ENCODE measurements around the gene ZNF416. TPM values are rescaled to one million over a fixed set of nuclear protein-coding genes. Genes with fewer than 3 reads are reported as not detected.

The ZNF416 gene
- total RNA-seq, 3 donors from 2014 or later (not counting 1 experiment from before 2014, with no cell fraction given): 1.7 to 5.3 (median 3.3) TPM

DNA sequence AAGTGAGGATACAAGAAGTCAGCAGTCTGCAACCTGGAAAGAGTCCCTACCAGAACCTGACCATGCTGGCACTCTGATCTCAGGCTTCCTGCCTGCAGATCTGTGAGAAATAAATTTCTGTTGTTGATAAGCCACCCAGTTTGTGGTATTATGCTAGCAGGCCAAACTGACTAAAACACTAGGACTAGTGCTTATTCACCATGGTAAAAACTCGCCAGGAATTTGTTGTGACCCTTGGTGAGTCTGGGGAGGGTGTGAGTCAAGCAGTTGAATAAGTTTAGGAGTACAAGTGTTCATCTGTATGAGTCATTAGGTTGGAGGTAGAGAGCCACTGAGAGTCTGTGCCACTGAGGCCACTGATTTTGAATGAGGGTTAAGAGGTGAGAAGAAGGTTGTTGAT lies 8.8 kb upstream of the ZNF416 start:
- H3K4me3 Mint-ChIP-seq: no peak overlapping the region
- WGBS (ENCODE audit: insufficient coverage): 100% methylated on average over 1 of the region's 1 CpG
- no peak for DNase-seq
- no peak overlapping the region for H3K27ac Mint-ChIP-seq
- H3K4me1 ChIP-seq (ENCODE audit: control insufficient read depth, insufficient read depth, low read length): peaks cover 17% of the 10 kb centered on the region
- H3K27ac ChIP-seq (ENCODE audit: low read length): no peak overlapping the region
- TF ChIP-seq, protein P1, sequence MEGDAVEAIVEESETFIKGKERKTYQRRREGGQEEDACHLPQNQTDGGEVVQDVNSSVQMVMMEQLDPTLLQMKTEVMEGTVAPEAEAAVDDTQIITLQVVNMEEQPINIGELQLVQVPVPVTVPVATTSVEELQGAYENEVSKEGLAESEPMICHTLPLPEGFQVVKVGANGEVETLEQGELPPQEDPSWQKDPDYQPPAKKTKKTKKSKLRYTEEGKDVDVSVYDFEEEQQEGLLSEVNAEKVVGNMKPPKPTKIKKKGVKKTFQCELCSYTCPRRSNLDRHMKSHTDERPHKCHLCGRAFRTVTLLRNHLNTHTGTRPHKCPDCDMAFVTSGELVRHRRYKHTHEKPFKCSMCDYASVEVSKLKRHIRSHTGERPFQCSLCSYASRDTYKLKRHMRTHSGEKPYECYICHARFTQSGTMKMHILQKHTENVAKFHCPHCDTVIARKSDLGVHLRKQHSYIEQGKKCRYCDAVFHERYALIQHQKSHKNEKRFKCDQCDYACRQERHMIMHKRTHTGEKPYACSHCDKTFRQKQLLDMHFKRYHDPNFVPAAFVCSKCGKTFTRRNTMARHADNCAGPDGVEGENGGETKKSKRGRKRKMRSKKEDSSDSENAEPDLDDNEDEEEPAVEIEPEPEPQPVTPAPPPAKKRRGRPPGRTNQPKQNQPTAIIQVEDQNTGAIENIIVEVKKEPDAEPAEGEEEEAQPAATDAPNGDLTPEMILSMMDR (IDR thresholded peaks at IDR 0.05): no peak
- H3K27me3 ChIP-seq (ENCODE audit: control insufficient read depth, insufficient read depth, low read length): no peaks in the 10 kb centered on the region
- no peak for ATAC-seq
- peaks cover 67% of the 10 kb centered on the region for H3K36me3 Mint-ChIP-seq
- H3K27me3 Mint-ChIP-seq (ENCODE audit: low read depth in 2 of 2): no peaks in the 10 kb centered on the region
- intact Hi-C loops (cut with micrococcal nuclease): no loop called here
- H3K9me3 Mint-ChIP-seq: peaks cover 17 to 37% of the 10 kb centered on the region in 2 donors
- peaks cover 24% of the 10 kb centered on the region for H3K36me3 ChIP-seq (ENCODE audit: control insufficient read depth, insufficient read depth, low read length)
- peaks cover 71% of the 10 kb centered on the region for H3K9me3 ChIP-seq (ENCODE audit: control insufficient read depth, insufficient read depth, low read length)
- H3K4me3 ChIP-seq (ENCODE audit: low read length): no peak overlapping the region
- H3K4me1 Mint-ChIP-seq: peaks cover 16 to 23% of the 10 kb centered on the region in 2 donors

DNA sequence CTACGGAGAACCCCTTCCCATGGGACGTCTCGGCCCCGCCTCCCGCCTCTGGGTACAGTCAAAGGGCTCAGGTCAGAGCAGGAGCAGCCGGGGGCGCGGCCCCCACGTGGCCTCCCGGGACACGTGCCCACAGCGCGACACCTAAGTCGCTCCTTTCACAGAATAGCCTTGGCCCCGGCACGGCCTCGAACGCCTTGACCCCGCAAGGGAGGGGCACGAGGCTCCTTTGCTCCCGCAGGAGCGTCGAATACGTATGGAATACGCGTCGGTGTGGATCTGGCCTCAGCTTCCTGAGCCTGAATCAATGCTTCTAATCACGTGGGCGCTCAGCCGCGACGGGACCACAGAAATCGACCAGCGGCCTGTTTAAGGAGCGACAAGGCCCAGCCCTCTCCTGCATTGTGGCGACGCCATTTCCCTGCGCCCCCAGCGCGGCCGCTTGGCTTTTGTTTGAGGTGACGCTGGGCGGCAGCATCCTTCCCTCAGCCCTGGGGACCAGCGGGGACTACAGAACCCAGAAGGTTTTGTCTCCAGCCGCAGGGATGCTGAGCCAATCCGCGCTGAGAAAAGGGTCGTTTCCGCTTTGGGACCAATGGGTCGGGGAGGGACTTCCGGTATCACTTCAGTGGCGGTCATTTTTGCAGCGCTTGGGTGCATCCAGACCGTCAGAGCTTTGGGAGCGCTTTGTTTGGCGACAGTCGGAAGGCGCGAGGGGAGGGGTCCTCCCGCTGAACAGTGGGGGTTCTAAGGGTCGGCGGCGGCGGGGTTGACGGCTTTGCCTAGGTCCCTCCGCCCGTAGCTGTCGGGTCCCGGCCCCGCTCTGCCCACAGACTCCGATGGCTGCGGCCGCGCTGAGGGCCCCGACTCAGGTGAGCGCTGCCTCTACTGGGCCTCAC lies 5.1 kb upstream of the ZNF416 start, which contains the start of gene ZIK1:
Gene ZIK1 (plus strand): TSS at position 625 of the 896 bp plus-strand sequence. CDS start 212 bp downstream, at position 837.
- peak; percentile 79 to 95 for DNase-seq
- peak within 1 kb of the TSS; percentile 68 for H3K4me3 ChIP-seq (ENCODE audit: low read length)
- peaks cover 39% of the 10 kb centered on the region for H3K36me3 Mint-ChIP-seq

DNA sequence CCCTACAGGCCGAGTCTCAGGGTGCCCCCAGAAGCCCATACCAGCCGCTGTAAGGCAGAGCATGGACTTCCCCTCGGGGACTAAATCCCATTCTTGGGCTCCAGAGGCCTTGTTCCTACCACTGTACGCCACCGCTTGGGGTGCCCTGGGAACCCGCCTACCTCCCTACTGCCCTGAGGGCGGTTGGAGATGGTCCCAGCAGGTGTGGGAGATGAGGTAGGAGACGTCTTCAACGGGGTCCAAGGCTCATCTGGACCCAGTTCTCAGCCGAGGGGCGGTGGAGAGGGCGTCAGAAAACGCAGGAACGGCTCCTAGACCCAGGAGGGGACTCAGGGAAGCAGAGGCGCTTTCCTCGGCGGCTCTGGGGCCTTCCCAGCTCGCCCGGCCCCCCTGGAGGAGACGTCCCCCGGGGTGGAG lies 4.4 kb upstream of the ZNF416 start:
- Mint-ChIP-seq H3K36me3 (peaks cover 32% of the 10 kb centered on the region), H3K9me3 (peaks cover 11 to 26% of the 10 kb centered on the region in 2 donors)
- WGBS (ENCODE audit: insufficient coverage): 60% methylated on average over 21 of the region's 21 CpGs

More for the DNA sequence above, 5.1 kb upstream of the ZNF416 start, which contains the start of gene ZIK1:
- TF ChIP-seq, protein P1 (IDR thresholded peaks at IDR 0.05): no peak
- peak within 1 kb of the TSS; percentile 75 for H3K27ac ChIP-seq (ENCODE audit: low read length)
- intact Hi-C loops (cut with micrococcal nuclease): loop anchor here (1.0 kb wide), 2 partner anchors 16 to 31 kb away; partner anchors contain the start of genes ZNF134 and ZNF530
- no peaks in the 10 kb centered on the region for H3K27me3 ChIP-seq (ENCODE audit: control insufficient read depth, insufficient read depth, low read length)
- peak; percentile 90 to 94 (median 91) for ATAC-seq
- Mint-ChIP-seq H3K27ac (peak within 1 kb of the TSS; percentile 72 to 88), H3K9me3 (peaks cover 12 to 30% of the 10 kb centered on the region in 2 donors), H3K4me1 (peaks cover 16 to 27% of the 10 kb centered on the region in 2 donors), H3K4me3 (peak within 1 kb of the TSS; percentile 92), H3K27me3 (ENCODE audit: low read depth in 2 of 2) (no peaks in the 10 kb centered on the region)
- H3K4me1 ChIP-seq (ENCODE audit: control insufficient read depth, insufficient read depth, low read length): peaks cover 17% of the 10 kb centered on the region
- WGBS (ENCODE audit: insufficient coverage): 5% methylated on average over 76 of the region's 76 CpGs
- peaks cover 41% of the 10 kb centered on the region for H3K9me3 ChIP-seq (ENCODE audit: control insufficient read depth, insufficient read depth, low read length)
- H3K36me3 ChIP-seq (ENCODE audit: control insufficient read depth, insufficient read depth, low read length): peaks cover 6% of the 10 kb centered on the region

More for the DNA sequence above, 4.4 kb upstream of the ZNF416 start:
- H3K4me3 ChIP-seq (ENCODE audit: low read length): peak overlapping the region; percentile 68
- no peaks in the 10 kb centered on the region for H3K27me3 Mint-ChIP-seq (ENCODE audit: low read depth in 2 of 2)
- H3K36me3 ChIP-seq (ENCODE audit: control insufficient read depth, insufficient read depth, low read length): peaks cover under 1% of the 10 kb centered on the region
- H3K27me3 ChIP-seq (ENCODE audit: control insufficient read depth, insufficient read depth, low read length): no peaks in the 10 kb centered on the region
- peaks cover 18 to 30% of the 10 kb centered on the region in 2 donors for H3K4me1 Mint-ChIP-seq
- peaks cover 20% of the 10 kb centered on the region for H3K4me1 ChIP-seq (ENCODE audit: control insufficient read depth, insufficient read depth, low read length)
- H3K27ac Mint-ChIP-seq: peak overlapping the region in 1 of 2 donors; percentile 88
- intact Hi-C loops (cut with micrococcal nuclease): no loop called here
- TF ChIP-seq, protein P1 (IDR thresholded peaks at IDR 0.05): no peak
- peaks cover 35% of the 10 kb centered on the region for H3K9me3 ChIP-seq (ENCODE audit: control insufficient read depth, insufficient read depth, low read length)
- peak overlapping the region; percentile 75 for H3K27ac ChIP-seq (ENCODE audit: low read length)
- H3K4me3 Mint-ChIP-seq: no peak overlapping the region
- DNase-seq (no peak), ATAC-seq (no peak)
